HEK293T (cell line): ENCODE data around the gene CBX2.

Source experiments
- ARNT ChIP-seq: fragments of 450-650 bp; IDR thresholded peaks from 2 replicates; pipeline ENCODE4 v1.6.1; 2017; ENCODE audit warnings: mild to moderate bottlenecking
- BHLHE40 ChIP-seq: fragments of 450-650 bp; IDR thresholded peaks from 2 replicates; pipeline ENCODE4 v1.6.1; 2016; ENCODE audit warnings: mild to moderate bottlenecking, moderate library complexity, borderline replicate concordance
- FOXK2 ChIP-seq: fragments of 450-650 bp; IDR thresholded peaks from 2 replicates; pipeline ENCODE4 v1.6.1; 2016; ENCODE audit warnings: mild to moderate bottlenecking
- SUZ12 ChIP-seq: fragments of 450-650 bp; IDR thresholded peaks from 2 replicates; pipeline ENCODE4 v1.6.1; 2016; ENCODE audit warnings: mild to moderate bottlenecking
- TARDBP ChIP-seq: fragments of 450-650 bp; IDR thresholded peaks from 2 replicates; pipeline ENCODE4 v1.6.1; 2016
- ZNF384 ChIP-seq: fragments of 450-650 bp; IDR thresholded peaks from 2 replicates; pipeline ENCODE4 v1.6.1; 2016

DNA sequence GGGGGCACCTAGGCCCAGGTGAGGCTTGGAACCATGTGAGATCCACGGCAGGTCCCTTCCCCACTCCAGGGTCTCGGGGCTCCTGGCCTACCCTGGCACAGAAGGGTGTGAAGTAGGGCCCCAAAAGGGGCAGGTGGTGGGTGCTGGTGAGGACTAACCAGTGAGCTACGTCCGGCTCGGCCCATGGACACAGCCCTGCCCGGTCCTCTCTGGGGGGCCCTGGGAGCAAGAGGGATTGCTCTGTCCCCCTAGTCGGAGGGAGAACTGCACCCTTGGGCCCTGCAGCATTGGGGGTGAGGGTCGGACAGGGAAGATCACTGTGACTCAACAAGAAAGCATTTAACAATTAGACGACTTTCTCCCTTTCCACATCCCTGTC, 44.3 kb upstream of the CBX2 start:
- TF ChIP-seq SUZ12 (no peak), ZNF384 (no peak), TARDBP (no peak), BHLHE40 (no peak), FOXK2 (no peak), ARNT (no peak)
